HG02763 (cell line): ENCODE data around the gene CASP7.
"Not testable (repeated sequence)": the region's sequence is repeated elsewhere in the genome, so short reads cannot be mapped to it uniquely, and the experiment has no call there.

Experiments used
- ATAC-seq: cut with Tn5 transposase; IDR thresholded peaks from one replicate; pipeline ENCODE4 v1.9.1; 2021; ENCODE audit warnings: mild to moderate bottlenecking, moderate library complexity; ENCODE audit not compliant: unreplicated experiment

CASP7 gene

DNA sequence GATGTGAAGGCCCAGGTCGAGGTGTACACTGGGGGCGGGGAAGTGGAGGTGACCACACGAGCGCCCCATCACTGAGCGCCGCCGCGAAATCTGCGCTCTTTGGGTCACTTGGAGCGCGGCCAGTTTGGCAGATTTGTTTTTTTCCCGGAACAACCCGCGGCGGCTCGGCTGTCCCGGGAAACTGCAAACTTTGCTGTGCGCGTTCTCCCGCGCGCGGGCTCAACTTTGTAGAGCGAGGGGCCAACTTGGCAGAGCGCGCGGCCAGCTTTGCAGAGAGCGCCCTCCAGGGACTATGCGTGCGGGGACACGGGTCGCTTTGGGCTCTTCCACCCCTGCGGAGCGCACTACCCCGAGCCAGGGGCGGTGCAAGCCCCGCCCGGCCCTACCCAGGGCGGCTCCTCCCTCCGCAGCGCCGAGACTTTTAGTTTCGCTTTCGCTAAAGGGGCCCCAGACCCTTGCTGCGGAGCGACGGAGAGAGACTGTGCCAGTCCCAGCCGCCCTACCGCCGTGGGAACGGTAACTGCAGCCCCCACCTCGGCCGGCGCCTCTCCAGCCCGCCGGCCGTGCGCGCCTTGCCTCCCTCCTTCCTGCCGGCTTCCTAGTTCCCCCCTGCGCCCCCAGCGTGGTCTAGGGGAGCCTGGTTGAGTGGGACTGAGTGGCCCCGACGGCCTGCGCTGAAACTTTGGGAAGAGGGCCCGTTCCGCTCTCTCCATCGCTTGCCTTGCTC is at the start of gene CASP7:
Gene CASP7 (plus strand): TSS at position 450 of the 727 bp plus-strand sequence. CDS start 17,582 bp downstream, outside the sequence.
- peak; percentile 74 for ATAC-seq

DNA sequence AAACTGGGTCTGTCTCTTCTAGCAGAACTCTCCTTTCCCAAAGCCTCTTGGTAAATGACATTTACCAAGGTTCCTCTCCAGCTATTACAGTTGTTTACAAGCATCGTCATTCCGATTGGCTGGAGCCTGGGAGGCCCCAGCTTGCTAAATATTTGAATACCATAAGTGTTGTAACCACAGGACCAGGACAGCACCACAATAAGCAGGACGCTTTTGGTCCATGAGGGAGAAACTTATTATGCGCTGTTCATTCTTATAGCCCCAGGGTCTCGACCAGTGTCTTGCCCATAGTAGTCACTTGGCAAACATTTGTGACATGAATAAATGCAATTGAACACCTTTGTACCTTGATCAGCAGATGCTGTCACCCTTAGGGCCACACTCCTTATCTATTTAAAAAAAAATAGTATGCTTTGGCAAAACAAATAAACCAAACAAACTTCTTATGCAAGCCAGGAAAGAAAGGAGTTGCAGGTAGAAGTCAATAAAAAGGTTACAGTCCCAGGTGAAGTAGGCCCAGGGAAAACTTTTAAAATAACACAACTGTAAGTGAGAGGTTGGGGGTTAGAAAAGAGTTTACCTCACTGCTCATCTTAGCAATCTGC is 48.7 kb upstream of the CASP7 start:
- ATAC-seq: no peak

DNA sequence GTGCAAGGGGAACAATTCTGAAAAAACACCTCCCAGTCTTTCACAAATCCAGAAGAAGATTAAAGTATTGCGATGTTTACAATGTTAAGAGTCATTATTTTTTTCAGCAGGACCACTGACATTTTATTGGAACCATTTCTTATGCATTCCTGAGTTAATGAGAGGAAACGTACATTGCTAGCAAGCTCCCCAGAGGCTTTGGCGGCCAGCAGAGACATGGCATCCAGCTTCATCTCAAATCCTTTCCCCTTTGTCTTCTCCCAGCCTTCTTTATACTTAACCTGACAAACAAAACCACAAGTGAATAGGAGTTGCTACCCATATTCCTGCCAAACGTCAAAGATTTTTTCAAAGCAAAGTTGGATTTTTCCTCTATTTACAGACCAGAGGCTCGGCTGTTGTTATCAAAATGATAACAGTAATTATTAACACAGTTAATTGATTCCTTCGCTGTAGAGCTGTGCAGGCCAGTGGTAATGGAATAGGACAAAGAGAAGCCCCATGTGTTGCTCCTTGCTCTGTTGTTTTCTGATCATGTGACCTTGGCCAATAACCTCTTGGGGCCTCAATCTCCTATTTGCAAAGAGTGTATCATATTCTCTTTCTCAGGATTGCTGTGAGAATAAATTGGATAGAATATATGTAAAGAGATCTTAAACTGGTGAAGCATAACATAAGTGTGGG is 47.9 kb upstream of the CASP7 start:
- no peak for ATAC-seq

GRCh38 chr10:113639966-113640365 is 39.7 kb upstream of the CASP7 start:
- no peak for ATAC-seq

DNA sequence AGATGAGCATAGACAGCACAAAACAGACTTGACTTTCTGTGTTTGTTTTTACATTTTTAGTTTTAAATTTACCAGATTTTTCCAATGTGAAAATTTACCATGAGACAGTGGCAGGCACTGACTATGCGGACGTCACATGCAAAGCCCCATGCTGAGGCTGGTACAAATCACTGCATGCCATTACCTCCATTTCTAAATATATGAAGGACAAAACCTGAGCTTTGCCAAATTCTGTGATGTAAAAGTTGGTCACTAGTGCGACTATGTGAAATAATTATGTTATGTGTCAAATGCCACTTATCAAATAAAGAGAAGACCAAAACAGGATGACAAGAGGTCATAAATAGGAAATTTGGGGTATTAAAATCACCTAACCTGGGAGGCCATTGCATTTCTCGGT is 38.0 kb upstream of the CASP7 start:
- ATAC-seq: no peak

GRCh38 chr10:113643183-113643582 is 36.5 kb upstream of the CASP7 start:
- no peak for ATAC-seq

GRCh38 chr10:113644185-113645120 is 35.3 kb upstream of the CASP7 start:
- no peak for ATAC-seq

DNA sequence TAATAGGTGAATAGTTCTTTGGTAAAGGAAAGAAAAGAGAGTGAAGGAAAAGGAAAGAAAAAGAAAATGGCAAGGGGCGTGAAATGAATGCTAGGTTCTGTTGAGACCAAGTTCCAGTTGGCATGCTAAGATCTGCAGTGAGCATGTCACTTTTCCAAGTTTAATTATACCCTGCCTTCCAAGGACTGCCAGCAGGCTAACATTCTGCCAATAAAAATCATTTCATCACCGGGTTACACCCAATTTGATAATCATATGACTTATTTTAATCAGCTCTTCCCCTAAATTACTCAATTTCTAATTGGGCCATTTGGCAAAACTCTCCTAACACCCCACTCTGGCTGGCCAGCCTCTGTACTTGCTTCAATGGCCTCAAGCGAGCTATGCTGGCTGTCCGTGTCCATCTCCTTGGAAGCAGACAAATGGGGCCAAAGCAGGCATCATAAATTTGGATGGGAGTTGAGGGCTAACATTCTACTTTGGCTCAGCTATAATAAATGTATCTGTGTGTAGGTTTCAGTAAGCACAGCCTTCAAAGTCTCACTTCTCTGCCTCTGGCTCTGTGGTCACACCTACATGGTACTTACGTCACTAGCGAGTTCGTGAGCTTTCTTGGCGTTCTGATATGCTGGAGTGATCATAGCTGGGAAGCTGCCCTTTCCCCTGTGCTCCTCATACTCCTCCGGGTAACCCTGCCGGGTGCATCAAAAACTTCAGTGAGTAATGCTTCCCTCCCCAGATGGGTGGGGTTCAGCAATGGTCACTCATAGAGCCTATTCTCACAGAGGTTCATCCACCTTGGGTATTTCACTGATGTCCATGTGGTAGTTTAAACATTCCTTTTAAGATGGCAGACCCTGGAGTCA is 33.1 kb upstream of the CASP7 start:
- no peak for ATAC-seq

DNA sequence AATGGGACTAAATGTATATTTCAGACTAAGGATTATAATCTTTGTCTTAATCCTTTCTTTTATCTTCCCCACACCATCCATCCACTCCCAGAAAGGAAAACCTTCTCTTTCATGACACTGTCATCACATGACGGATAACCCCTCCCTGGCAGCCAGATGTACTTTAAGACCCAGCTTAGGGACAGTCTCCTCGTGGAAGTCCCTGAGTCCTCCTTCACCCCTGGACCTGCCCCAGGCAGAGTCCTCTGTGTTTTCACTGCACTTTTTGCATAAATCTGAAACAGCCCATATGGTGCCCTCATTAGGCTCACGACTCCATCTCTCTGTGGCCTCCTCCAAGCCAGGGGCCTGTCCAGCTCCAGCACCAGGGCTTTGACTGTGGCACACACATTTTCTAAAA is 31.9 kb upstream of the CASP7 start:
- ATAC-seq: no peak

DNA sequence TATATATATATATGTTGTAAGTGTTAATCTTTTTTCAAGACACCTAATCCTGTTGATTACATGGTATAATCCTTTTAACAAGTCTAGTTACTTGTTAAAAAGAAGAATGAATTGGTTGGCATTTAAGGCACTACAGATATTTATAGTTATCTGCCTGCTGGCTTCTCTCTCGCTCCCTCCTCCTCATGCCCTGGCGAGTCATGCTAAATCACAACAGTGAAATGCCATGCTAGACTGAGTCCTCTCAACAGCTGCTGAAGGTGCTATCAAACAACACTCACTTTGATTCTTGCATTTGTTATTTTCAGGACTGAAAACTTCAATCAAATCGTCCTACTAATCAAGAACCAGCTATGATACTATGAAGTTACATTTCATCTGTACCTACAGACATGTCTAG is 31.2 kb upstream of the CASP7 start:
- ATAC-seq: no peak

DNA sequence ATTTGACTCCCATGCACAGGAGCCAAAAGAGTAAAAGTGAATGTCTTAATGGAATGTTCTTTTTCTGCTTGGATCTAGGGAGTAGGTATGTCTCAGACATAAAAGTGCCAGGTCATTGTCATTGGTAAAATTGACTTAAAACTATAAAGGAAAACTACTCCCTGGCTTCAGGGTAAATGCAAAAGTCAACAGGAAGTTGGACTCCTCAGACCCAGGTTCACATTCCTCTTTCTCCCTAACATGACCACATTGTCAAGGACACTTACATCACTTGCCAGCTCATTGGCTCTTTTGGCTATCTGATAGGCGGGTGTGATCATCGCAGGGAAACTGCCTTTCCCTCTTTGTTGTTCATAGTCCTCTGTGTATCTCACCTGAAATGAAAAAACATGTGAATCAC is 29.5 kb upstream of the CASP7 start:
- no peak for ATAC-seq

GRCh38 chr10:113651021-113651420 is 28.7 kb upstream of the CASP7 start:
- no peak for ATAC-seq

DNA sequence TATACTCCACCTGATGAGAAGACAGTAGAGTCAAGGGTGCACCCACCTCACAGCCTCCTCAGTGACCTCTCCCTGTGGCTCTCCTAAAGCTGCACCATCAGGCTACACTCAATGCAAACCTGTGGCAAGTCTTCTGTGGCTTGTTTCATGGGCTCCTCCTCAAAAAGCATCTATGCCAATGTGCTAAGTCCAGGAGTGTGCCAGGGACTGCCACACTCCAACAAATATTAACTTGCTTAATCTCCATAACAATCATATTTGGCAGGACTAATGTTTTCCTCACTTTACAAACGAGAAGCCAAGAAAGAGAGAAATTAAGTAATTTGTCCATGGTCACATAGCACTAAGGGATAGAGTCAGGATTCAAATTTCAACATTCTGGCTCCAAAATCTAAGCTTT is 27.8 kb upstream of the CASP7 start:
- ATAC-seq: no peak

GRCh38 chr10:113652456-113652855 is 27.3 kb upstream of the CASP7 start:
- ATAC-seq: not testable (repeated sequence)

DNA sequence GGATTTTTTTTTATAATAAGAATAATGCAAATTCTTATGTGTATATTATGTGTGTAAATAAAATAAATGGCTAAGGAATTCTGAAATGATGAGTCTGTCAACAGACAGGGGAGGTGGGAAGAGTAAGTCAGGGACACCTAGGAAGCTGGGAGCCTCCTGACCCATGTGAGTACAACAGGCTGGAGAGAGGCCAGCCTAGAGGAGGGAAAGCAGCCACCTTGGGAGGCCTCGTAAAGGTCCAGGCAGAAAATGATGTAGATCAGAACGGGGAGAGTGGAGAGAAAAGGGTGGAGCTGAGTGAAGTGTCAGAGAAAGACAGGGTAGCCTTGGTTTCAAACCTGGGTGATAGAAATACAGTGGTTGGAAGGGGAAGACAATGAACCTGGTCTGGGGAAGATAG is 22.8 kb upstream of the CASP7 start:
- ATAC-seq: no peak

DNA sequence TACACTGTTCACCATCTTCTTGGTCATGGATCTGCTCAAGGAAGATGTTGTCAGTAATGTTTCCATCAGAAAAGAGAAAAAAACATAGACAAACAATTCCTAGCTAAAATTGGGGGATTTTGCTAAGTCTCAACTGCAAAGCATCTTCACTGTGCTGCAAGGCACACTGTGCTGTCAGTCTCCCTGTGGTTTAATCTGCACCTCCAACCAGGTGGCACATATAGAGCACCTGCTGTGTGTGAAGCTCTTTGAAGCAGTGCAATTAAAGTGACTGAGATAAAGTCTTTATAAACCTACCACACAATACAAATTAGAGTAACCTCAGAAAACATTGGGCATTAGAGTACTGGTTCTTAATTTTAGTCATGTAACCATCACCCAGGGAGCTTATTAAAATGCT is 22.2 kb upstream of the CASP7 start:
- no peak for ATAC-seq

DNA sequence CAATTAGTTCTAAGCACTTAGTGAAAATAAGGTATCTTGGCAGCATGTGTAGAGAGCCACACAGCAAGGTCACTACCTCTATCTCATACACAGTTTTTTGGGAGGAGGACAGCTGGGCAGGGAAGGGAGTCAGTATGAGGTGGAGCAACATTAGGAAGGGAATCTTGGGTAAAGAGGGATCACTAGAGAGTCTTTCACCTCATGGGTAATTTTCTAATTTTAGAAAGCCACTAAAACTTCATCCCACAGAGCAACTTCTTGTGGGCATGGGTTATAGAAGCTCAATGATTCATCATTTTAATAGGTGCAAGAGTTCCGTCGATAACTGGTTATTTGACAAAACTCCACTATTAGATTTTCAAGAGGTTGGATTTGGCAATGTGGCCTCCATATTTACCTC is 18.4 kb upstream of the CASP7 start:
- ATAC-seq: no peak

- ATAC-seq: no peak
These were observed 16.6 kb upstream of the CASP7 start for GRCh38 chr10:113663142-113663541.

GRCh38 chr10:113663908-113664307 is 15.8 kb upstream of the CASP7 start, which contains the start of gene NRAP:
Gene NRAP, minus strand, starts transcription at chr10:113664041. Its CDS starts 159 bp downstream, at chr10:113663882.
- ATAC-seq: no peak

DNA sequence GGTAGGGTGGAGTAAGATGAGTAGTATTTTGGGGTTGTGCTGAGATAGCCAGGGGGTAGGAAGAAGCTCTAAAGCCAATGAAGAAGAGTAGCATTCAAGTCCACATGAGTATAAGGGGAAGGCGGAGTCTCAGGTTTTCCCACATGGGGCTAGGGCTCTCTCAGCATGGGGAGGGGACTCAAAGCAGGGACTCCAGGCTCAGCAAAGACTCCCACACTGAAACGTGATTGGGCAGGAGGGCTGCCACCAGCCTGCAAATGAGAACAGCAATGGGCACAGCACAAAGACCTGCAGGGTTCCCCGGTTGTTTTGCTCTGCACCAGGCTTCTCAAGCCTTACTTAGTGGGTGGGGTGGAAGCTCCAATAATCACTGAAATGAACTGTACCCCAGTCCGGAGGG is 14.4 kb upstream of the CASP7 start:
- no peak for ATAC-seq
